Stimulated activated CD8-positive, alpha-beta memory T cell treated with anti-CD3 and anti-CD28 coated beads, Interleukin-7, amount 100 ng/mL, for 4 hours (primary cell): ENCODE results near the gene SLC5A8.

ENCODE experiments used
- DNase-seq, 2 donors: peaks; one replicate each; pipeline ENCODE4 v3.0.0-alpha.2; 2020; ENCODE audit warnings: low read depth in 2 of 2

Gene SLC5A8, protein sequence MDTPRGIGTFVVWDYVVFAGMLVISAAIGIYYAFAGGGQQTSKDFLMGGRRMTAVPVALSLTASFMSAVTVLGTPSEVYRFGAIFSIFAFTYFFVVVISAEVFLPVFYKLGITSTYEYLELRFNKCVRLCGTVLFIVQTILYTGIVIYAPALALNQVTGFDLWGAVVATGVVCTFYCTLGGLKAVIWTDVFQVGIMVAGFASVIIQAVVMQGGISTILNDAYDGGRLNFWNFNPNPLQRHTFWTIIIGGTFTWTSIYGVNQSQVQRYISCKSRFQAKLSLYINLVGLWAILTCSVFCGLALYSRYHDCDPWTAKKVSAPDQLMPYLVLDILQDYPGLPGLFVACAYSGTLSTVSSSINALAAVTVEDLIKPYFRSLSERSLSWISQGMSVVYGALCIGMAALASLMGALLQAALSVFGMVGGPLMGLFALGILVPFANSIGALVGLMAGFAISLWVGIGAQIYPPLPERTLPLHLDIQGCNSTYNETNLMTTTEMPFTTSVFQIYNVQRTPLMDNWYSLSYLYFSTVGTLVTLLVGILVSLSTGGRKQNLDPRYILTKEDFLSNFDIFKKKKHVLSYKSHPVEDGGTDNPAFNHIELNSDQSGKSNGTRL

DNA sequence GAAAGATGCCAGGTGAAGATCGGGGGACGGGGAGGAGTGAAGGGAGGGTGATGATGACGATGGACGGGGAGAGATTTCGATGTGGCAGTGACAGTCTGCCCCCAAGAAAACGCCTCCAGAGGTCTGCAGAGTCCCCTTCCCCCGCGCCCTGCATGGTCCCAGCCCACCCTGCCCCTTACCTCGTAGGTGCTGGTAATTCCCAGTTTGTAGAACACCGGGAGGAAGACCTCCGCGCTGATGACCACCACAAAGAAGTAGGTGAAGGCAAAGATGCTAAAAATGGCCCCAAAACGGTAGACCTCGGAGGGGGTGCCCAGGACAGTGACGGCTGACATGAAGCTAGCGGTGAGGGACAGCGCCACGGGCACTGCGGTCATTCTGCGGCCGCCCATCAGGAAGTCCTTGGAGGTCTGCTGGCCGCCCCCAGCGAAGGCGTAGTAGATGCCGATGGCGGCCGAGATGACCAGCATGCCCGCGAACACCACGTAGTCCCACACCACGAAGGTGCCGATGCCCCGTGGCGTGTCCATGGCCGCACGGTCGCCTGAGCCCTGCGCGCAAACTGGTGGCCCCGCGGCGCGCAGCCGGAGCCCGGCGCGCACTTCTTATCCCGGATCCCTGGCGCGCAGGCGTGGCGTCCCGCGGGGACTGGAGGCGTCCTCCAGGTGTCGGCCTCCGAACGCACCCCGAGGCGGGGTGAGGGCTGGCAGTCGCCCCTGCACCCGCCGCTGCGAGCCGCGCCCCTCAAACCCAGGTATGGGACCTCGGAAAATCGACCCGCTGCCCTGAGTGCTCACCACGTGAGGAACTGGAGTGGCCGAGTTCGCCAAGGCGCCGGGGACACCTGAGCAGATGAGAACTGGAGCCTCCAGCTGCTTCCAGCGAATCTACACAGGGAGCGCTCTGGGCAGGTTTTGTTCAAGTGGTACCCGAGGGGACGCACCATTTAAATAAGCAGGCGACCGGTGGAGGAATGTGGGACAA is at the start of gene SLC5A8:
SLC5A8 (minus strand) TSS at position 920 of the 984 bp plus-strand sequence; CDS start at position 530, 390 bp downstream.
- no peak for DNase-seq

DNA sequence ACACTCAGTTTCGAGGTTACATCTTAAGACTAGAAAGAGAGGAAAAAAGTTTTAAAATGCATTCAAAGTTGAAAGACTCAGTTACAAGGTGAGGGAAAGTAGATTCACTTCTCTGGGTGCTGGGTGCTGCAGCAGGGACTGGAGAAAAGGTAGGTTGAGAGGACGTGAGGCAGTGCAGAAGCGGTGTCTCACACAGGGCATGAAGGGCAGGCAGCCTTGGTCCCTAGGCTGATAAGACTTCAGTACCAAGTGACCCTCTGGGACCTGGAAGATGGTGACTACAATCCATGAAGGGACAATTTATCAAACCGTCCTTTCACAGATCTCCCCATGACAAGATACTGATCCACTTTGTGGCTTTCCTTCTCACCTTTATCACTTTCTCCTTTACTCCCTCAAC is 47.3 kb upstream of the SLC5A8 start:
- no peak for DNase-seq

DNA sequence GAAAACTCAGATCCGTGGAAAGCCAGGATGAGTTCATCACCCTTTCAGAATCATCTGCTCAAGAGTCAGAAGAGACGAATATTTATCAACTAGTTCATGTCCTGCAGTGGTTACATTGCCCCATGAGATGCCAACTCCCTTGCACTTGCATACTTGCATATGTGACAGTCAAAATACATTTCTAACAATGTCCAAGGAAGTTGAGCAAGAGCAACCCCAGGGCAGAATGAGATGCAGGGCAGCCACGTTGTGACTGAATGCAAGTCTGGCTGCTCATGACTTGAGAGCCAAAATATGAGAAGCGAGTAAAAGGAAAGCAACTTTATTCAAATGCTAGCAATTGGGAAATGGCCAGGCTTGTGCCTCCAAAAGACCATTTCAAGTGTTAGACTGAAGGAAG is 46.2 kb upstream of the SLC5A8 start:
- DNase-seq = no peak

DNA sequence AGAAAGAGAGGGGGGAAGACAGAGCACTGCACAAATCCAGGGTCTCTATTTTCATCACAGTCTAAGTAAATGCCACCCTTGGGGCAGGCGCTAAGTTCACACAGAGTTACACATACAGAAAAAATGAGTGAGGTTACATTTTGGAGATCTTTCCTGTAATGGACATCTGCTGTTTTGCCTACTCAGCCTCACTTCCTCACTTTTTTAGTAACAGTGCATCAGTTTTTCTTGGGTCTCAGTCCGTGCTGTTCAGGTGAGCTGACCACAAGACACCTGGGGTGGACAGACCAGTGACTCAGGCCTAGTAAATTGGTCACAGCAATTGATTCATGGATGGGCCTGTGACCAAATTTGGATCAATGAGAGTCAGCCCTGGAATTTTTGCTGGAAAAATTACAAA is 33.6 kb upstream of the SLC5A8 start:
- DNase-seq = no peak

DNA sequence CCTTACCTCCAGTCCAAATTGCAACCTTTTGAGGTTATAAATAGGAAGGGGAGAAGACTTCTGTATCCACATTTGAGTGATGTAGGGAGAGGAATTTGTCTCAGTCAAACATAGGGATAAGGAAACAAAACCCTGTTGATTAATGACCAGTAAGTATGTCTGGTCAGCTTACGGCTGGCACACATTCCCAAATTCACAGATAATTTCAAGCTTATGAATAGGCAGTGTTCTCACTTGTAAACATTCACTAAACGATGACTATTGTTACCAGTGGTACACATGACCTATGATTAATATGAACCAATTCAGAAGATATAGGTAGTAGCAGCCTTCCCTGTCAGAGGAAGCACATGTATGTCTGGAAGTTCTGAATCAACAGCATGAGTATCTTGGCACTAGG is 33.0 kb upstream of the SLC5A8 start:
- no peak for DNase-seq

DNA sequence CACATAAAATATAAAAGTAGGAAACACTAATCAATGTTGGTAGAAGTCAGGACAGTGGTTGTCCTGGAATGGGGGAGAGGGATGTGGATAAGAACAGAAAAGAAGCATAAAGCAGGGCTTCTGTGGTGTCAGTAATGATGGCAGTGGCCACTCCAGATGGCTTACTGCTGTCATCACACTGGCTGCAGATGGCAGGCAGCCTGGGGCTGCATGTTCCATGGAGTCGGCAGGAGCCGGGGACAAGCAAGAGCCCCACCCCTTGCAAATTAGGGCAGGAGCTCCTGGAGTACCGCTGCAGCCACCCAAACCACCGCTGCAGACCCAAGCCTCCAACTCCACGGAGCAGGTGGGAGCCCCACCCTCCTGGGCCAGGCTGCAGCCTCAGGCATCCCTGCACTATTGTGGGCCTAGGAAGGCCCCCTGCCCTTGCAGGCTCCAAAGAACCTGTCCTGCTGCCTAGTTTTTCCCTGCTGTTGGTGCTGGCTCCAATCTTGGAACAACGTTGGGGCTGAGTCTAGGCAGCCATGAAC is 28.8 kb upstream of the SLC5A8 start:
- no peak for DNase-seq

DNA sequence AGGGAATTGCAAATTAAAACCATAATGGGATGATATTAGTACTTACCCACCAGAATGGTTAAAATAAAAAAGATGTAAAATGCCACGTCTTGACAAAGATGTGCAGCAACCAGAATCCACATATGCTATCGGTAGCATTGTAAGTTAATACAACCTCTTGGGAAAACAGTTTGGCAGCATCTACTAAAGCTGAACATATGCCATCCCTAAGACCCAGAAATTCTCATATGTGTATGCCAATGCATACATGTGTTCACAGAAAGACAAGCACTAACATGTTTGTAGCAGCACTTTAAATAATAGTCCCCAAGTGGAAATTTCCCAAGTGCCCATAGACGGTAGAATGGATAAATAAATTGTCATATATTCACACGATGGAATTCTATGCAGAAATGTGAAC is 28.3 kb upstream of the SLC5A8 start:
- DNase-seq = no peak

DNA sequence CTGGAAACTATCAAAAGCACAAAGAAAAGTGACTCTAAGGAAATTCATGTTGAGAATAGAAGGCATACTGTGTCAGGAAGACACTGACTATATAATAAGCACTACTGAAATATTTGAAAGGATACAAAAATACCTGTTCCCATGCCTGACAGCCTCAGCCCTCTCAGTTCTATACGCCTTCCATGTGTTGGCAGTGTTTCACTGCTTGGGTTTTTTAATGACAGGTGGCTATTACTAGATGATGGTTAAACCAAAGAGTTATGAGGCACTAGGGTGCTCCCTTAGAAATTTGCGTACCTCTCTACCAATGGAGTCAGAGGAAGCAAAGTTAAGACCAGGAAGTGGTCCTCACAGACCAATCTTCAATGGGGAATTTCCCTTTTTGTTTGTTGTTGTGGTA is 25.6 kb upstream of the SLC5A8 start:
- no peak for DNase-seq

DNA sequence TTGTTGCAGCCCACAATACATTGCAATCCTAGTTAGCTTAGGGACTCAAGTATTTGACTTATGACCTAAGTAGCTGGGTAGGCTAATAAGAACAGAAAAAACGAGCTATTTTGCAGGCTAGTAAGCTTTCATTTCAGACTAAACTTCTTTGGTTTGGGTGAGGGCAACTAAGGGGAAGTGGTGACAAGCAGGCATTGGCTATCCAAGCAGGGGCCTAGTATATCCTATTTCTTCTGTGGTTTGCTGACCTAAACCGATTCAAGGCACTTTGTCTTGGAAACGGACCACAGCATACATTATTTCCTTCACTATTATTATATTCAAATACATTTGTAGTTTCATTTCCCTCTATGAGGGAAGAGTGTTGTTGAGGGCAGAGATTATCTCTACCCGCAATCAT is 21.6 kb upstream of the SLC5A8 start:
- no peak for DNase-seq

DNA sequence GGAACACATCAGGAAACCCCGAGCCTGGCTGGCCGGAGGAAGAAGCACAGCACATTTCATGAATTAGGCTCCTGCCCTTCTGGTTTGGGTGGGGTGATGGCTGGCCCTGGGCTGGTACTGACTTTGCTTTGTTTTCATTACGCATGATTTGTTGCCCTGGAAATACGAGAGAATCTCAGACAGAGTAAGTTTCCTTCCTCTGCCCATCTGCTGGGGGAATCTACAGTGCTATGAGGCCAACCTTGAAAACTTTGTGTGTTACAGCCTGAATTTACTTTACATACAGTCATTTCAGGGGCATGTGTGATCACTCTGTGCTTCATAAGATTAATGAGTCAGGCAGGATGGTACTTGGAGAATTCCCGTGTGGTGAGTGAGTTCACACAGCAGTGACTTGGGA is 20.5 kb upstream of the SLC5A8 start:
- DNase-seq = no peak

DNA sequence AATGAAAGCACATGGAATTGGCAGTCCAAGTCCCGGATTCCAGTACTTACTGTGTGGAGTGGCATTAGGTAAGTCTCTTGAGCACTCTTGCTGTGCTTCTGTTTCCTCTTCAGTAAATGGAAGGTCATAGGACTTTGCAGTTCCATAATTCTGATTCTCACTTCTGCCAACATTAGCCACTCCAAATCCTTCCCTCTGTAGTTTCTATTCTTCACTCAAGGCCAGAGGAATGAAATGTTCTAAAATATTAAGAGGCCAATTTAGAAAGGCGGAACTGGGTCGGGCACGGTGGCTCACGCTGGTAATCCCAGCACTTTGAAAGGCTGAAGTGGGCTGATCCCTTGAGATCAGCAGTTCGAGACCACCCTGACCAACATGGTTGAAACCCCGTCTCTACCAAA is 19.8 kb upstream of the SLC5A8 start:
- no peak for DNase-seq

DNA sequence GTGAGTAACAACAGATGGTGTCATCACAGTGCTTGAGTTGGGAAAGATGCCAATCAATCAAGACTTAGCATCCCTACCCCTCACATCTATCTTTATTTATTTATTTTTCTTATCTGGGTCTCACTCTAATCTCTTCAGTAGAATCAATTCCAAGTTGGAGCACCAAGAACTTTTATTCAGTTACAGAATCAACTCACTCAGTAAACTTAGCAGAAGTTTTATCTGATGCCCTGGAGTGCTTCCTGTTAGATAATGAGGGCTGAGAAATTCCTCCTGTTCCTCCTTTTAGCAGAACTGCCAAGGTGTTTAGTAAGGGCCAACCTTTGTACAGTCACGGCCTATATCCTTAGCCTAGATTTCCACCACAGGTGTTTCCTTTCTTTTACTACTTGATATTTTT is 11.3 kb upstream of the SLC5A8 start:
- DNase-seq = no peak

DNA sequence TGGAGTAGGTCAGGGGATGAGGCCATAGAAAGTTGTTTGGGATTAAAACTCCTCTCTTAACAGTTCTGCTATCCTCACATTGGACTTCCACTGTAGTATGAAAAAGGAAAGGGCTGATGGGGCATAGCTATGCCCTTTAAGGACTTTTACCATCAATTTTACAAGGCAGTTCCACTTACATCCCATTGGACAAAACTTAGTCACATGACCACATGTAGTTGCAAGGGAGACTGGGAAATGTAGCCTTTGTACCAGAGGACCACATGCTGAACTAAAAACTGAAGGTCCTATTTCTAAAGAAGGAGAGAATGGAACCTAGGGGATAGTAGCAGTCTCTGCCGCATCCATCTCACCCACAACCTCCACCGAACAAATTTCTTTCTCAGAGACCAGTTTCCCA is 6.8 kb upstream of the SLC5A8 start:
- no peak for DNase-seq

DNA sequence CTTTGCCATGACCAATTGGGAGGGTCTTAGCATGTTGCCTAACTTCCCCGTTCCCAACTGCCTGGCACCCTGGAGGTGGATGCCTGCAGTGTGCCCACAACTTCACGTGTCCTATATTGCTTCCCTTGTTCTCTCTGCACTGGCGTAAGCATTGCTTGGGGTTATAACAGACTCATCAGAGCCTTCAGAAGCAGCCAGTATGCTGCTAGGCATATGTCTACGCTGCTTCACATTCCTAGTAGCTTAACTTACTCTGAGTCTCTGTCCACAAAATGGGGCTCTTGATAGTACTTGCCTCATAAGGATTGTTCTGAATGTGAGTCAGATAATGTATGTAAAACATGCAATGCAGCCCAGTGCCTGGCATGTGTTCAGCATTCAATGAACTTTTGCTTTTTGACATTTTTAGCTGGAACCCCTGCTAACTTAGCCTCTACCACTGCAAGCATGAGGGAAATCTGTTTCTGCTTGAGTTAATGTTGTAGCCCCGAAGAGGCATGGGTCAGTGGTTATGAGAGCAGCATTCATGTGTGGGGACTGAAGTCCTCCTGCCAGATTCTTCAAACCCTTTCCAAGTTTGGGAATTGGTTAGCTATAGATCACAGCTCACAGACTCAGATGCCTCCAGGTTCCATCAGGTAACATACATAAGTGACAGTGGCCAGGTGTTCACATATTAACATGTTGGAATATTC is 2.8 kb downstream of the SLC5A8 start:
- no peak for DNase-seq

DNA sequence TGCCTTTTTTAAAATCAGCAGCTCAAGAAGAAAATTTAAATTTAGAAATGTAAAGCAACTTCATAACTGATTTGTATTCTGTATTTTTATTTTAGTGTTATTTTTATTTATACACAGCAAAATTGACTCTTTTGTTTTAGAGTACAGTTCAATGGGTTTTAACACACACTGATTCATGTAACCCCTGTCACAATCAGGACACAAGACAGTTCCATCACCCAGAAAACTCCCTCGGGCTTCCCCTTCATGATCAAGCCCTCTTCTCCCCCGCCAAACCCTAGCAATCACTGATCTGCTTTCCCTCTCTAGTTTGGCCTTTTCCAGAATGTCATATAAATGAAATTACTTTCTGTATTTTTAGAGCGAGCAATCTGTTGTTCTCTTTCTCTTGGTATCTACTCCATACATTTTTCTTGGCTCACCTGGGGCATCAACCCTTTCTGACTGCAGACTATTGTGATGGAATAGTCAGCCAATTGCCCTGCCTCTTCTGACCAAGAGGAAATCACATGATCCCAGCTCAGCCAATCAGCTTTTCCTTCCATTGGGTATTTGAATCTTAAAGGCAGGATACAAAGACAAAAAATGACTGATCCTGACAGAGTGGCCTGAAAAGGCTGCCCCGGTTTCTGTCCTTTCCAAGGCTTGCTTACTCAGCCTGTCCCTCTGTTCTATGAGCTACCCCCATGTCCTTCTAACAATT is 5.3 kb downstream of the SLC5A8 start:
- no peak for DNase-seq

DNA sequence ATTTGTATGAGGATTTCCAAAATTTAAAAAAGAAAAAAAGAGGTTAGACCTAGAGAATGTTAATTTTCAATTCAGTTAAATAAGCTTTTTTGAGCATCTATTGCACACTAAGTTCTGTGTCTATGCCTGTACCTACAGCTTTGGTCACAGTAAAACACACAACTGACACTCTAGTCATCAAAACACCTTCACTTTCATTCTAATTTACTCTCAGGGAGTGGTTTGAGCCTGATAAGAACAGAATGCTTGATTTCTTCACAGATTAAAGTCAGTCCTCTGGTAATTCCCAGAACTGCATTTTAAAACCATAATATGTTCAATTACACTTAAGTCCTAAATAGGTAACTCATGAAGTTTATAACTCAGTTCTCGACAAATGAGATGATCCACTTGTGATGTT is 9.2 kb downstream of the SLC5A8 start:
- no peak for DNase-seq

DNA sequence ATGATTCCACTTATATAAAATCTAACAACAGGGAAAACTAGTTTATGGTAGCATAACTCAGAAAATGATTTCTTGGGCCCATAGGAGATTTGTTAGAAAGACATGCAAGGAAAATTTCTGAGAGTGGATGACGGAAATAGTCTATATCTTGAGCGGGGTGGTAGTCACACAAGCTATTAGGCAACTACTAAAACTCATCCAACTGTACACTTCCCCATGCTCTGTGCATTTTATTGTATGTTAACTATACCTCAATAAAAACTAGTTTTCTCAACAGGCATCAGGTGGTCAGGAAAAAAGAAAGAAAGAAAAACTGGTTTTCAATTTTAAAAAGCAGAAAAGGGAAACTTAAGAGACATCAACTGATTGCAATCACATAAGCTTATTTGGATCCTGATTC is 9.9 kb downstream of the SLC5A8 start:
- no peak for DNase-seq

DNA sequence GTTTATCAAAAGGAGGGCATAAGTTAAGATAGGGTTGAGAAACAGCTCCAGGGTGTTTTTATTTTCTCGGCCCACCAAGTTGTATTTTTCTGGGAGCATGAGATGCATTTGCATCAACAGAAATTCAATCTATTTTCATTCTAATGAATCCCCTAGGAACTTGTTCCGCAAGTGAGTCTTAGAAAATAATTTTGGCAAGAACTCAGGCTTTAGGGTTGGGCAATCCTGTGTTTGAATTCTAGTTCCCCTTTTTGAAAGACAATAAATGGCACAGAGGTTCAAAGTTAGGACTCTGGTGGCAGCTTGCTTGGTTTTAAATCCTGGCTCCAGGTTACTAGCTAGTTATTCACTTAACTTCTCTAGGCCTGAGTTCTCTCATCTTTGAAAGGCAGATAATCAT is 23.7 kb downstream of the SLC5A8 start:
- DNase-seq = no peak

DNA sequence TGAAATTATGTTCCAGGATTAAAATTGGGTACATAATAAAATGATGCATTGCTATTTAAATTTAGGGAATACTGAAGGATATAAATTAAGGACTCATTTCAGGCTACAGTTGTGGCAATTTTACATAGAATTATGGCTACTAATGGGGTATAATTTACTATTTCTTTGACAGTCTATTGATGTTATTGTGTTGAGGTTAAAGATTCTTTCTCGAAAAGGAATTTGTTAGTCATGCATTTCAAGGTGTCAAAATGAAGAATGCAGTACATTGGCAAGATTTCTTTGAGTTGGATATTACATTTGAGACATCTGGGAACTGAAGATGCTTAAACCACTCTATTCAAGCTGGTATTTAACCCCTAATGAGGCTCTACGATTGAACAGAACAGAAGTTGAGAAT is 28.3 kb downstream of the SLC5A8 start:
- DNase-seq = no peak

DNA sequence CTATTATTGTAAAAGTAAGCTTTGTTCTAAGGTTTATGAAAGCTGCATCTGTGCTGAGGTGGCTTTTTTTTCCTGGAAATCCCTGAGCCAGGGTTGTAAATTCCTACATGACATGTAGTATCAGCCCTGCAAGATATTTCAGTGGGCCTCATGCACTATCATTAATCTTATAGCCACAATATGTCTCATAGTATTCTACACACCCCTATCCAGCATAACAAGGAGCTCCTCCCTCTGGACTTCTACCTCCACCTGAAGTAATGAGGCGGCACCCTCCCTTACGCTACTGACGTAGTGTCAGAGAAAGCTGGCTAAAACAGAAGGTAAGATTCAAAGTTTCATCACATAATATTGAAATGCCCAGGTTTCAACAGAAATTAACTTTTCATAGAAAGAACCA is 35.5 kb downstream of the SLC5A8 start:
- no peak for DNase-seq

DNA sequence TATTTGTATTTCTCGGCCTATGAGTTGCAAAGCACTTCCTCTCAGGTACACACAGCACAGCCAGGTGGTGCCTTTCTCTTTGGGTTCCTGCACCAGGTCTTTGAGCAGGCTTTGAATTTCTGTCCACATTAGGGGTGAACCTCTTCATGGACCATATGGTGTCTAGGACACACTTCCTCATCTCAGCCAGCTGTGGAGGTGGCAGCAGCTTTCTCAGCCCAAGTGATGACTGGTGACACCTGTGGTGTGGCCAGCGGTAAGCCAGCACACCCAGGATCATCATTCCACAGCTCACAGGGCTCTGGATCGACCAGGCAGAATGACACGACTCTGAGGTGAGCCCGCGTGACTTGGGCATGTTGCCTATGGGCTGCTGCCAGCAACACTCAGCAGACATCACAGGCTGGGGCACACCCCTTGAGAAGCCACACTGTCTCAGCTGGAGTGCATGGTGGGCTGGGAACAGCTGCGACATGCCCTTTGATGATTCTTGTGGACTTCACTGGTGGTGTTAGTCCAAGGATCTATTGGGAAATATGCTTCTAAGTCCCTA is 36.8 kb downstream of the SLC5A8 start:
- no peak for DNase-seq
